Stimulated activated CD8-positive, alpha-beta memory T cell treated with anti-CD3 and anti-CD28 coated beads, Interleukin-4, amount 100 ng/mL, for 48 hours (primary cell): ENCODE measurements around the gene KDM7A.
"Not testable (repeated sequence)": the region's sequence is repeated elsewhere in the genome, so short reads cannot be mapped to it uniquely, and the experiment has no call there.

ENCODE experiments used
- DNase-seq: peaks from one replicate; pipeline ENCODE4 v3.0.0-alpha.2; 2020

KDM7A gene

GRCh38 chr7:140201393-140201792 lies 24.6 kb upstream of the KDM7A start:
- DNase-seq = no peak

GRCh38 chr7:140200061-140200989 lies 23.5 kb upstream of the KDM7A start:
- no peak for DNase-seq

GRCh38 chr7:140197938-140198337 lies 21.2 kb upstream of the KDM7A start:
- no peak for DNase-seq

GRCh38 chr7:140197218-140197890 lies 20.6 kb upstream of the KDM7A start:
- no peak for DNase-seq

- DNase-seq = no peak
Measured at GRCh38 chr7:140196361-140197217, 19.8 kb upstream of the KDM7A start.

GRCh38 chr7:140195859-140196258 lies 19.1 kb upstream of the KDM7A start:
- DNase-seq = no peak

GRCh38 chr7:140192620-140193019 lies 15.8 kb upstream of the KDM7A start:
- DNase-seq = no peak

- DNase-seq = no peak
Measured at GRCh38 chr7:140192176-140192575, 15.4 kb upstream of the KDM7A start.

- no peak for DNase-seq
Measured at GRCh38 chr7:140190588-140190987, 13.8 kb upstream of the KDM7A start.

- no peak for DNase-seq
Measured at GRCh38 chr7:140189917-140190316, 13.1 kb upstream of the KDM7A start.

GRCh38 chr7:140182917-140183316 lies 6.1 kb upstream of the KDM7A start:
- DNase-seq = no peak

- DNase-seq = no peak
Measured at GRCh38 chr7:140179339-140179738, 2.6 kb upstream of the KDM7A start.

- peak; percentile 32 for DNase-seq
Measured at GRCh38 chr7:140176122-140176701, 571 bp downstream of the KDM7A start.

GRCh38 chr7:140175221-140176121 lies 1.3 kb downstream of the KDM7A start:
- peak; percentile 87 for DNase-seq

- no peak for DNase-seq
Measured at GRCh38 chr7:140174217-140174616, 2.6 kb downstream of the KDM7A start.

- no peak for DNase-seq
Measured at GRCh38 chr7:140170375-140170774, 6.4 kb downstream of the KDM7A start.

GRCh38 chr7:140168816-140169215 lies 8.0 kb downstream of the KDM7A start:
- no peak for DNase-seq

- no peak for DNase-seq
Measured at GRCh38 chr7:140165422-140165821, 11.4 kb downstream of the KDM7A start.

GRCh38 chr7:140162081-140162480 lies 14.7 kb downstream of the KDM7A start:
- DNase-seq = not testable (repeated sequence)

GRCh38 chr7:140161047-140161446 lies 15.7 kb downstream of the KDM7A start:
- DNase-seq = no peak

GRCh38 chr7:140160308-140160707 lies 16.5 kb downstream of the KDM7A start:
- DNase-seq = no peak

GRCh38 chr7:140159497-140159896 lies 17.3 kb downstream of the KDM7A start:
- no peak for DNase-seq
